Measurements from ENCODE around the gene MMP28.
"Not testable (repeated sequence)": the region's sequence is repeated elsewhere in the genome, so short reads cannot be mapped to it uniquely, and the experiment has no call there.

MMP28 gene

DNA sequence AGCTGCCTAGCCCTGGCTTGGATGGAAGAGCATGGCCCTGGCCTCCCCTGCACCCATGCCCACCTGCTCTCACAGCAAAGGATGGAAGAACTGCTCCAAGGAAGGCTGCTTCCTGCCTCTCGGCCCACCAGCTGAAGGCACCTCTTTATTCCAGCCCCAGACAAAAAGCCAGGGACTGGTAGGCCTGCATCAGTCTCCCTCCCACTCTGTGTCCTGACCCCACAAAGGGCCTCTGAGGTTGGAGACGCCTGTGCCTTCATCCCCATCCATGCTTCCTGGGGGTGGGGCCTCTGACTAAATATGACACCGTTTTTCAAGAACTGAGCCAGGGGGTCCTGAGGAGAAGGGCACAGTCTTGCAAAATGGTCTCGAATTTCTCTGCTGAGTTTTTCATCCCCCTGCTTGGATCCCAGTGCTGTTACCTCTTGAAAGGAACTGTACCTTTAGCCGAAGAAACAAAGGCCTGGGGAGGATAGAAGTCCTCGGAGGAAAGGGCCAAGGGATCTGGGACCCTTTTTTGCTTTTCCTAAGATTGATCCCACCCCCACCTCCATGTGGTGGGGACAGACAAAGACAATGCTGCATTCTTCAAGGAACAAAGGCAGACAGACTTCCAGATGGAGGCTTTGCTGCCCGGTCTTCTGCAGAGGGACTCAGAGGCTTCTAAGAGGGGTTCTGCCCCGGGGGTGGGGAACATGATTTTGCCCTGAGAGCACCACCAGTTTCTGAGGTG lies 29.5 kb downstream of the MMP28 start:
- no peak for DNase-seq

DNA sequence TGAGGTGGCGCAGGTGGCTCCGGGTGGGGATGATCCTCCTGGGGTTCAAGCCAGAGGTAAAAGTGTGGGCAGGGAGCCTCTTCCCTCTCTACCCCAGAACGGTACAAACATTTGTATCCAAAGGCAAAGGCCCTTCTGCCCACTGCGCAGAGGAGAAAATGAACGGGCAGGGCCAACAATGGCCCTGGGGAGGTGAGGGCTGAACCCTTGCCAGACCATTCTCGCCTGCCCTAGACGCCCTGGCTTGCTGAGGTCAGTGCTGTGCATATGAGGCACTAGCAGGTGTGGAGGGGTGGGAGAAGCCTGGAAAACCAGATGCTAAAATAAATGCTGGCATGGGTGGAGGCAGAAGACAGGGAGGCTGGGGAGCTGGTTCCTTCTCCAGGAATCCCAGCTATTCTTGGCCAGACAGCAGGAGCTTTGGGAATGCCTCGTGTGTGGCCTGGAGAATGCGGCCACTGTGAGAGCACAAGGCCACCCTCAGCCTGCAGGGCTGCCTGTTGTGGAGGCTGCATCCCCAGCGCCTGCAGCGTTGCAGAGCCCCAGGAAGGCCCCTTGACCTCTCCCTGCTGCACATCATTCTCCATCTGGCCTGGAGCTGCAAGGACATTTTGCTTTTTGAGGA lies 30.2 kb downstream of the MMP28 start:
- DNase-seq: no peak

DNA sequence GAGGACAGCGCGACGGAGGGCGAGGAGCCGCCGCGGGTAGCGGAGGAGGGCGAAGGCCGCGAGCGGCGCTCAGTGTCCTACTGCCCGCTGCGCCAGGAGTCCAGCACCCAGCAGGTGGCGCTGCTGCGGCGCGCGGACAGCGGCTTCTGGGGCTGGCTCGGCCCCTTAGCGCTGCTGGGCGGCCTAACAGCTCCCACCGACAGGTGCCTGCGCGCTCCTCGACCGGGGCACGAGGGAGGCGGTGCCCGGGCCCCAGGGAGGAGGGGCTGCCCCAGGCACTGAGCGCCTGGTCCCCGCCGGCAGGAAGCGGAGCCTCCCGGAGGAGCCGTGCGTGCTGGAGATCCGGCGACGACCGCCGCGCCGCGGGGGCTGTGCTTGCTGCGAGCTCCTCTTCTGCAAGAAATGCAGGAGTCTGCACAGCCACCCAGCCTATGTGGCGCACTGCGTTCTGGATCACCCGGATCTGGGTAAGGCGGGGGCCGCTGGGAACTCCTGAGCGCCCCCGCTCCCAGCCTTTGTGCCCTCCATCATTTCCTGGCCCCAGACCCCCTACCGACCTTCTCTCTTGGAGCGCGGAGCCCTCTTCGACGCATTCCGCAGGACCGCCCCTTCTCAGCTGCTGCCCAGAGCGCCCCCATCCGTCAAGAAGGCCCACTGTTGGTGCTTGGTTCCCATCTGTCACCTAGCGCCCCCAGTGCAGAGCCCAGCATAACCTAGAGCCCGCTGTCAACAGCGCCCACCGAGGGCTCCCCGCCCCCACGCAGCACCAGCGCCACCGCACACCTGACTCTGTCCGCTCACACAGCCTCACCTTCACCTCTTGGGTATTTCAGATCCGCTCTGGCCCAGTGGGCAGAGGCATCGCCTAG lies 31.1 kb downstream of the MMP28 start:
- DNase-seq: peak; percentile 72 to 80 (median 76)

- DNase-seq: no peak
These were observed 31.7 kb downstream of the MMP28 start for GRCh38 chr17:35763767-35764122.

- DNase-seq: no peak
These were observed 33.8 kb downstream of the MMP28 start for GRCh38 chr17:35761601-35762000.

DNA sequence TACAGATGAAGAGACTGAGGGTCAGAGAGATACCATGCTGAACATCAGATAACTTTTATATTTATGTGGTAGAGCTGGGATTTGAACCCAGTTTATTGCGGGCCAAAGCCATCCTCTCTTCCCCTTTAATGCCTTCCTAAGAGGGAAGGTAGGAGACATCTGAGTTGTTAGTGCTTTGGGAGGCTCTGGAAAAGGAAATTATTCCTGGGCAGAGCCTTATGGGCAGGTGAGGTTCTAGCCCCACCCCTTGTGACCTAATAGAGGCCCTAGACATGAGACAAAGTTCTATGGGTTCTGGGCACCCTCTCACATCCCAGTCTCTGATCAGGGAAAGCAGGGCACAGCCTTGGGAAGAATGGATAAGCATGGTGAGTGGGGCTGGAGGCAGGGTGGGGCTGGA lies 34.9 kb downstream of the MMP28 start, which contains the start of gene C17orf50:
C17orf50 (plus strand) TSS at position 301 of the 400 bp plus-strand sequence; CDS start at position 356, 55 bp downstream.
- DNase-seq: no peak

DNA sequence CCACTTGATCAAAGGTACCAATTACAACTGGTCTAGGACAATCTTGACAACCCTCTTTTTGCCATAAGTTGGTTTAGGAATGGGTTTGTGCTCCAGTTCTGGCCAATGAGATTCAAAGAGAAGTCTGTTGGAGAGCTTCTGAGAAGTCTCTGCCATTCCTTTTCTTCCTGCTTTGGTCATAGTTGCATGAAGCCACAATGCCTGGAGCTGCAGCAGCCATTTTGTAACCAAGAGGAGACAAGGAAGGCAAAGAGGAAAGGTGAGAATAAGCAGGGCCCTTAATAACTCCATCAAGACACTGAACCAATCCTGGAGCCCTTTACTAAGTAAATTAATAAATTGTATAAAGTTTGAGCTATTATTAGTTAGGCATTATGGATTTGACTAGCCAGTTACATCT lies 38.2 kb downstream of the MMP28 start:
- DNase-seq: no peak

DNA sequence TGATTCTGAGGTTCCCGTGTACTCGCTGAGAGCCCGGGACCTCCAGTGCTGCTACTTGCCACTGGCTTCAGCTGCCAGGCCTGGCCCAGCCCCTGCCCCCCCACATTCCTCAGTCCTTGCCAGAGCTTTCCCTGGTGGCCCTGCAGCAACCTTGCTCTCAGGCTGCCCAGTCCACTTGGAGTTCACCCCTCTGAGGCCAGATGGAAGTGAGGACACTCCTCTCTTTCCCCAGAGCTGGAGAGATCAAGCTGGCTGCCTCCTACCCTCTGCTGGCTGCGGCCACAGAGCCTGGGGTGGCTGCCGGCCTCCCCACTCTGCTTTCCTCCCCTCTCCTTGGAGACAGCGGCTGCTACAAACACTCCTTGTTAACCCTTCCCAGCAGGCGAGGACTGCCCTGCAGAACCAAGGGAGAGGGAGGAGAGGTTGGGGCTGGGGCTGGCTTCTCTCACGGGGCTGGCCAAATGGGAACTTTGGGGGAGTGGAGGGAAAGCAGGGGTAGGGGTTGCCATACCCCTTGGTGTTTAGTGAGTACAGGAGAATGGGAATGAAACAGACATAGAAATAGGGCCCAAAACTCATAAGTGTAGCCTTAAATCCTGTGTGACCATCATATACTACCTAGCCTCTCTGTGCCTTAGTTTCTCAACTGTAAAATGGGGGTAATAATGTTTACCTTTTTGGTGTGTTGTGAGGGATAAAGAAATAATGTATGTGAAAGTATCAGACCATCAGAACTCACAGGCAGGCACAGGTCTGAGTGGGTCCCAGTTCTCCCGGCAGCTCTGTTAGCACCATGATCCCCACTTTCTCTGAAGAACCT lies 42.3 kb downstream of the MMP28 start, which contains the start of gene GAS2L2:
GAS2L2 (minus strand) TSS at position 295 of the 820 bp plus-strand sequence. CDS start 389 bp downstream, outside the sequence.
- no peak for DNase-seq

DNA sequence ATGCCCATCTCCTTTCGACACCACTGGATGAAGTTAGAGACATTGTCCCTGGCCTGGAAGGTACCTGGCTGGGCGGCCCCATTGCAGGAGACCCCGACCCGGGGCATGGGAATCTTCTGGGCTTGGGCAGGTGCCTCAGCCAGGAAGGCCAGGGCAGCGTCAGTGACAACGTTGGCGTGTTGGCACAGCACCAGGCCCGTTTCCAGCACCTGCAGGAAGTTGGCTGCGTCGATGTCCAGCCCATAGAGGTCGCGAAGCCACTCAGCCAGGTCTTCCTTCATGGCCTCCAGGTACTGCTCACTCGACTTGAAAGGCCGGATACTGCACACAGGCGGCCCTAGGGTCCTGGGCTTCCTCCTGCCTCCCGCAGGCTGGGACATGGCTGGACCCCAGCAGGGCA lies 43.0 kb downstream of the MMP28 start:
- no peak for DNase-seq

- DNase-seq: not testable (repeated sequence)
These were observed 43.9 kb downstream of the MMP28 start for GRCh38 chr17:35751541-35751940.

DNA sequence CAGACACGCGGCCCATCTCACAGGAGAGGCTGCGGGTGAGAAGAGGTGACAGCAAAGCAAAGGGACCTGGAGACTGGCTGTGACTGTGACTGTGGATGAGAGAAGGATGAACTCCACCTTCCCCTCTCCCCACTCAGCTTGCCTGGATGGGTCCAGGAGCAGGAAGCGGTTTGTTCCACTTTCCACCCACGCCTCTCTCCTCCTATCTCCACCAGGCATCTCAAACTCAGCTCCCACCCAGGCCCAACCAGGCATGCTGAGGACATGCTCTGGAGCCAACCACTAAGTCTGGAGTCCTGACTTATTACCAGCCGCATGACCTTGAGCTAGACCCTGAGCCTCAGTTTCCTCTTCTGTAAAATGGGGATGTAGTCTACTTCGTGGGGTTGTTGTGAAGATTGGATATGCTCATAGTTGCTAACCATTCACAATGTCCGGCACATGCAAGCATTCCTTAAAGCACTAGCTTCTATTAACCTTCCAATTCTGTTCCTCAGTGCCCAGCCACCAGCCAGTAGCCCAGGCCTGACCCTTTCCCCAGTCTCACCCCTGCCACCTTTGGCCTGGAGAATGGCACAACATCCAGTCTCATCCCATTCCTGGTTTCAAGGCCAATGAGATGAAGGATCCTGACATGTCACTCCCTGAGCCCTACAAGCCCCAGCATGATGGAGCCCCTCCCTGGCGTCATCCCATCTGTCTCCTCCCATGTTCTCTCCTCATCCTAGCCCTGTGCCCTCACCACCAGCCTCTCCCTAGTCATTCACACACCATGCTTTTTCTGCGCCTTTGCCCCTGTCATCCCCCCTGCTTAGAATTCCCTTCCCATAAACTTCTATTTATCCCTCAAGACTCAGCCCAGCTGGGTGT lies 44.7 kb downstream of the MMP28 start:
- no peak for DNase-seq

DNA sequence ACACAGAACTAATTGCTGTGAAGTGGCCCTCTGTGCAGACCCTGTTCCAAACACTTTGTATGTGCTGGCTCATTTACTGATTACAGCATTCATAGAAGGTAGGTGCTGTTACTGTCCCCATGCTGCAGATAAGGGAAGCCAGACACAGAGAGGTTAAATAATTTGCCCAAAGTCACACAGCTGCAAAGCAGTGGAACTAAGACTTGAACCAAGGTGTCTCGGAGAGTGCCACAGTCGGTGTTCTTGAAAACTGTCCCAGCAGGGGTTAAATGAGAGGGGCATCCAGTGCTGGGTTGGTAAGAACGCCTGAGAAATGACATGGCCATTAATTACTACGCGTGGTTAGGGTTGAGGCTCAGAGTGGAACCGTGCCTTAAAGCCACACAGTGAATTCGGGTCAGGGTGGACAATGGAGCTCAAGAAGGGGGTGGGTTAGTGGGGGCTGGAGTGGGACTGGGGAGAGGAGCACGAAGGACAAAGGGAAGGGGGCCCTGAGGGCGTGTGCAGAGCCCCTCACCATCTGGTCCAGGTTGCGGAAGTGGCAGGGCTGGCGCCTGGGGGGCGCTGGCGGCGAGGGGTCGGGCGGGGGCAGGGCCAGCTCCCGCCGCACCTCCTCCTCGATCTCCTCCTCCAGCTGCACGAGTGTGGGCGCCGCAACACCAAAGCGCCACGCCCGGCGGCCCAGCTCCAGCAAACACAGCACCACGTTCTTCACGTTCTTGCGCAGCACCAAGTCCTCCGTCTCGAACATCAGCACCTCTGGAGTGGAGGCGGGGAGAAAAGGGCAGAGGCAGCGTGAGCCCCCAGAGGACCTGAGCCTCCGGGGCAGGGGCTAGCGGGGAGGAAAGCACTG lies 45.7 kb downstream of the MMP28 start:
- no peak for DNase-seq

DNA sequence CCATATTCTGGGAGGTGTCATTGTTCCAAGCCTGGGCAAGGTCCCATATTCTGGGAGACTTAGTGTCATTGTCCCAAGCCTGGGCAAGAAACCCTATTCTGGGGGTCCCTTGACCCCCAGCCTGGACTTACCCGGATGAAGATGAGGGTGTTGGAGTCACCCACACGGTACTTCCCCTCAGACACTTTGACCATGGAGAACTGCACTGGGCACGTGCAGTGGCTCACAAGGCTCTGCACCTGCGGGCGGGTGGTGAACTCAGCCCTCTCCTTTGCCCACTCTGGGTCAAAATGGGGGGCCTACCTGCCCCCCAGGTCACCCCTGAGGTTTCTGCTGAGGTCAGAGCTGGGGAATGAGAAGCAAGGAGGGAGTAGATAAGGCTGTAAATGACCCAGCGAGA lies 46.5 kb downstream of the MMP28 start:
- no peak for DNase-seq

DNA sequence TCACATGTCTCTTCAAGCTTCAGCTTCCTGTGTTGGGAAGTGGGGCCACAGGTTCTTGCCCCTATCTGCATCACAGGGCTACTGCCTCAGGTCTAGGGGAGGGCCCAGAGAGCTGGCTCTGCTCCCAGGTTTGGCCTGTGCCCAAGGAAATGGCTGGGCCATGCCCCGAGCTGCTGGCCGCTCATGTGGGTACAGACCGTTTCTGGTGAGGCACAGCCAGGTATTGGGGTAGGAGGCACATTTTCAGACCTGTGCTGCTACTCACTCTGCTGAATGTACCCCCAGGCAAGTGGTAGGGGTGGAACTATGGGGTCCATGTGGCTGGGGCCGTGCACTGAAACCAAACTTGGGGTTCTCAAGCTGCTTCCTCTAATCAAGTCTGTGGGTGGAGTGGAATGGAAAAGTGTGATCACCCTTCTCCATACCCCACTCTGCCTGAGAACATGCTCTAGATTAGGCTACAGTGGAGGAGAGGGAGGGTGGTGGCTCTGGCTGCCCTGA lies 47.0 kb downstream of the MMP28 start:
- DNase-seq: no peak

DNA sequence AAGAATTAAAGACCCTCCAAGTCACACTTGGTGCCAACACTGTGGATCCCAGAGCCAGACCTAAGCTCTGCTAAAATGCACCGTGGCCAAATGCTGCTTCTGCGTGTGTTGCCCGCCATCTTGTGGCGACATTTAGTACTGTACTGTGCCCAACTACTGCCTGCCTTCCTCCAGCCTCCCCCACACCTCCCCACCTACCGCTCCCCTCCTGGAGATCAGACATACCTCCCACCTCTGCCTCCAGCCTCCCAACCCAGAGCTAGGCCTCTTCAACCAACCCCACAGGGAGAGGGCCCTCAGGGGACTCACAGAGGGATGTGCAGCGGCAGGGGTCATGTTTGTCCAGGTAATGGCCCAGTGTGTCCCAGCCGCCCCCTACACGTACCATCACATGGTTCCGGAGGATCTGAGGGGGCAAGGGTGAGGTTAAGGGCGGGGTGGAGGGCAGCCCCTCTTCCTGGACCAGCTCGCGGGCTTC lies 47.9 kb downstream of the MMP28 start:
- DNase-seq: peak; percentile 57 to 61 (median 59)

DNA sequence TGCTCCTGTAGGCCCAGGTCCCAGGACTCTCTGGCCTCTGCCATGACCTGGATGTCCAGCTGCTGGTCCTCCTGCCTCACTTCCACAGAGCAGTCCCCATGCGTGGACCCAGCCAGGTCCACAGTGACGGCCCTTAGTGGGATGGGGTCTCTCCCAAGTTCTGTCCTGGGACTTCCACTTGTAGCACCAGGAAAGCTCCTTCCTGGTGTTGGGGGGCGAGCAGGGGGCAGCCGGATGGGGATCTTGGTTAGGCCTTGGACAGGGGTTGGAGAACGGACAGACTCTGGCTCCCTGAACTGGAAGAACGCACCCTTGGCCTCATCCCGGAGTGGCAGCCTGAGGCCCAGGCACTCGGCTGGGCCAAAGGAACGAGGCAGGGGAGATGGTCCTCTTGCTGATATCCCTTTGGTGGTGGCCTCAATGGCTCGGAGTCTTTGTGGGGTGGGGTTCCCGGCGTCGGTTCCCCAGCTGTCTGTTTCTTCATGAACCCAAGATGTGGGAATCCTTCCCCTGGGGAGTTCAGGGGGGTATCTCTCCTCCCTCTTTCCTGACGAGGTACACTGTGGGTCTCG lies 49.6 kb downstream of the MMP28 start:
- DNase-seq: no peak

DNA sequence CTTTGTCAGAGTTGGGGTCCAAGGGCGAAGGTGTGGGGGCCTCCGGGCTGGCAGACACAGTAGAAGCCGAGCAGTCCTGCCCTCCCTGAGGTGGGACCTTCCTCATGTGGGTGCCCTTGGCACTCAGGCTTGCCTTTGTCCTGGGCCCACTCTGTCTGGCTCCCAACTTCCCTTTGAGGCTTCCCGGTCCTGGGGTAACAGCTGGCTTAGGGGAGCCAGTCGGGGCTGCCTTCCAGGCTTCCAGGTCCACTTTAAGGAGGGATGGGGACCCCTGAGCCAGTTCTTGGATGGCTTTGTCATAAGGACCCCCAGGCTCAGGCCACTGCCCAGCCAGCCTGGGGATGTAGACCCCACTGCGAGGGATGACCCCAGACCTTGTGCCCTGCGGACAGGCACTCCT lies 50.2 kb downstream of the MMP28 start:
- DNase-seq: no peak

DNA sequence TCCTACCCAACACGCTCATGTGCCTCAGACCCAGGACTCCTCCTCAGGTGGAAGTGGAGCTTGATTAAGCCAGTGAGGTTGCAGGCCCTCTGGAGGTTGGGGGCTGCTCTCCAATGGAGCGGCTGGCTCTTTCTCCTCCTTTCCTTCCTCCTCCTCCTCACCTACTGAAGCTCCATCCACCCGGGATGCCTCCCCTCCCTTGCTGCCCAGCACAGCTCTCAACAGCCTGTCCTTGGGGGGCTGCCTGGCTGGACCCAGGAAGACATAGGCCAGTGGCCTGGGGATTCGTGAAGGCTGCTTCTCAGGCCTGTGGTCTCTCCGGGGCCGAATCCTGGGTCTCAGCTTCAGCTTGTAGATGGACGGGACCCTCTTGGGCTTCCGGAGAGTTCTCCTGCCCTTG lies 50.6 kb downstream of the MMP28 start:
- no peak for DNase-seq

DNA sequence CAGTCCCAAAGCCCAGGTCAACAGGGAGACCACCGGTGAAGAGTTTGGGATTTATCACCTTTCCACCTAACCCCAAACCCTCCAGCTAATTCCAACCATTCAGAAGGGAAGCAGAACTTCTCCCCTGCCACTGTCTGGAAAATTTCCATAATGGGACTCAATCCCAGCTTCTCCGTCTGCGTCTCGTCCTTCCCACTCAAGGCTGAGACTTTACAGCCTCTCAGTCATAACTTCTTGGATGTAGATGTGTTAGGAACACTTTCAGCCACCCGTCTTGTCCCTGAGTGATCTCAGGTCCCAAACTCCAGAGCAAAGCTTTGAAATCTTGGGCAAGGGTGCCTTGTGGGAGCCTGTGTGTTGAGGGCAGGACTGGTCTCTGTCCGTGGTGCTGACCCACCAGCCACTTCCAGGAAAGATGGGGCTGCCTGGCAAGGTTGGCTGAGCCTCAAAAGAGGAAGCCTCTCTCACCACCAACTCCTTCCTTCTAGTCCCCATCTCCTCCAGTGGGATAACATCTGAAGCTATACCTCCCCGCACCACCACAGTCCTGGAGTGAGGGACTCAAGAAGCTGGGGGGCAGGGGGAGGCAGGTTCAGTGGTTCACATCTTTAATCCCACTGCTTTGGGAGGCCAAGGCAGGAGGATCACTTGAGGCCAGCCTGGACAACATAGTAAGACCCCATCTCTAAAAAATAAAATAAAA lies 51.7 kb downstream of the MMP28 start:
- no peak for DNase-seq
